Endothelial cell of umbilical vein (primary cell): Measurements from ENCODE around the gene ZNF420.

Source experiments
- JUN ChIP-seq: IDR thresholded peaks from 2 replicates; pipeline ENCODE4 v1.6.1; 2011; ENCODE audit warnings: borderline replicate concordance, low read depth; ENCODE audit not compliant: insufficient read length, insufficient read depth
- MYC ChIP-seq: IDR thresholded peaks from one replicate; pipeline ENCODE4 v1.6.1; 2011; ENCODE audit warnings: mild to moderate bottlenecking, low read depth, low read length
- POLR2A ChIP-seq: IDR thresholded peaks from 2 replicates; pipeline ENCODE4 v1.6.1; 2012; ENCODE audit warnings: low read depth, mild to moderate bottlenecking, control low read depth, low read length
- POLR2AphosphoS5 ChIP-seq: IDR thresholded peaks from 2 replicates; pipeline ENCODE4 v1.6.1; 2012; ENCODE audit warnings: low read depth, mild to moderate bottlenecking, control low read depth, low read length, moderate library complexity; ENCODE audit not compliant: insufficient read depth
- TF ChIP-seq, protein P1 (sequence below), 2 donors: IDR thresholded peaks; 1 replicate in 1 of 2; 2 replicates in 1 of 2; pipeline ENCODE4 v1.5.1; 2011; ENCODE audit warnings: low read length in 2 of 2, mild to moderate bottlenecking in 2 of 2, moderate library complexity in 2 of 2, control low read depth in 1 of 2, inconsistent platforms in 1 of 2, low read depth in 1 of 2; ENCODE audit not compliant: insufficient read depth in 1 of 2; ENCODE audit errors: extremely low read depth in 1 of 2
- TF ChIP-seq, protein P2 (sequence below): IDR thresholded peaks from 2 replicates; pipeline ENCODE4 v1.6.1; 2011; ENCODE audit not compliant: insufficient read depth, insufficient read length

DNA sequence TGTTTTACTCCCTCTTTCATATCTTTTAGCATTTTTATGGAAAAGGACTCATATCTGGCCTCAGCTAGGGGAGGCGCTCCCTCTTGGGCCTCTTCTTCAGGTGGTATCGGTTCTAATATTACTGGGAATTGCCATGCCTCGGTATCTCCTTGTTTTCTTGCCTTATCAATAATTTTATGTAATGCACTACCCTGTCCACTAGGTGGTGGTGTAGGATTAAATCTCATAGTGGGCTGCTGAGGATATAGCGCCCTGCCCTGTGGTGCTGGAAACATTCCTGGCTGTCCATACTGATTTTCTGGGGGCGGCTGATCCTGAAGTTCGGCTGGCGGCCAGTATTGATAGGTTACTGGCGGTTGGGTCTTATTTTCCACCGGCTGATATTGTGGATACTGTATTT lies 35.8 kb downstream of the ZNF420 start:
- no peak for TF ChIP-seq JUN
- no peak for TF ChIP-seq POLR2AphosphoS5
- no peak for TF ChIP-seq MYC
- TF ChIP-seq, protein P1, sequence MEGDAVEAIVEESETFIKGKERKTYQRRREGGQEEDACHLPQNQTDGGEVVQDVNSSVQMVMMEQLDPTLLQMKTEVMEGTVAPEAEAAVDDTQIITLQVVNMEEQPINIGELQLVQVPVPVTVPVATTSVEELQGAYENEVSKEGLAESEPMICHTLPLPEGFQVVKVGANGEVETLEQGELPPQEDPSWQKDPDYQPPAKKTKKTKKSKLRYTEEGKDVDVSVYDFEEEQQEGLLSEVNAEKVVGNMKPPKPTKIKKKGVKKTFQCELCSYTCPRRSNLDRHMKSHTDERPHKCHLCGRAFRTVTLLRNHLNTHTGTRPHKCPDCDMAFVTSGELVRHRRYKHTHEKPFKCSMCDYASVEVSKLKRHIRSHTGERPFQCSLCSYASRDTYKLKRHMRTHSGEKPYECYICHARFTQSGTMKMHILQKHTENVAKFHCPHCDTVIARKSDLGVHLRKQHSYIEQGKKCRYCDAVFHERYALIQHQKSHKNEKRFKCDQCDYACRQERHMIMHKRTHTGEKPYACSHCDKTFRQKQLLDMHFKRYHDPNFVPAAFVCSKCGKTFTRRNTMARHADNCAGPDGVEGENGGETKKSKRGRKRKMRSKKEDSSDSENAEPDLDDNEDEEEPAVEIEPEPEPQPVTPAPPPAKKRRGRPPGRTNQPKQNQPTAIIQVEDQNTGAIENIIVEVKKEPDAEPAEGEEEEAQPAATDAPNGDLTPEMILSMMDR (IDR thresholded peaks at IDR 0.05; ENCODE audit: extremely low read depth in 1 of 2, insufficient read depth in 1 of 2, low read depth in 1 of 2, low read length in 2 of 2), result no peak
- TF ChIP-seq POLR2A, result no peak
- TF ChIP-seq, protein P2, sequence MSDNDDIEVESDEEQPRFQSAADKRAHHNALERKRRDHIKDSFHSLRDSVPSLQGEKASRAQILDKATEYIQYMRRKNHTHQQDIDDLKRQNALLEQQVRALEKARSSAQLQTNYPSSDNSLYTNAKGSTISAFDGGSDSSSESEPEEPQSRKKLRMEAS, result no peak
